ENCODE results near the gene MACROD1. TPM values are rescaled to one million over a fixed set of nuclear protein-coding genes. Genes with fewer than 3 reads are reported as not detected.

The MACROD1 gene
- total RNA-seq, 1 experiment from 2014 or later: 36.9 TPM

DNA sequence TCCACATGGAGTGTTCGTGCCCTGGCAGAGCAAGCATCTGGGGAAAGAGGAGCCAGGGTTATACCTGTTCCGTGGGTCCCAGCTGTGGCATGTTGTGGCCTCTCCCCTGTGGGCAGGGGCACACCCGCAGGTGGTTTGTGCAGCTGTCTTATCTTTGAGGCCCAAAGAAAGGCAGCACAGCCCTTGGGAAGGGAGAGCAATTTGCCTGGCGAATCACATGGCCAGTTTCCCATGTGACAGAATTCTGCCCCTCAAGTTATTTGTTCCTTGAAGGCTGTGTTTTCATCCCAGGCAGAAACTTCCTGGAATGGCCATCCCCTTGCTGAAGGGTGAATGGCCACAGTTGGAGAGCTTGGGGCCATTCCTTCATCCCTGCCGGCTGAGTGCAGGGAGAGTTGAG lies 207.9 kb downstream of the MACROD1 start (continued):
- TF ChIP-seq OVOL2 (CRISPR knock-in tag; IDR thresholded peaks at IDR 0.05; ENCODE audit: borderline replicate concordance): no peak
- no peak for TF ChIP-seq SMAD4 (CRISPR knock-in tag; IDR thresholded peaks at IDR 0.05)

DNA sequence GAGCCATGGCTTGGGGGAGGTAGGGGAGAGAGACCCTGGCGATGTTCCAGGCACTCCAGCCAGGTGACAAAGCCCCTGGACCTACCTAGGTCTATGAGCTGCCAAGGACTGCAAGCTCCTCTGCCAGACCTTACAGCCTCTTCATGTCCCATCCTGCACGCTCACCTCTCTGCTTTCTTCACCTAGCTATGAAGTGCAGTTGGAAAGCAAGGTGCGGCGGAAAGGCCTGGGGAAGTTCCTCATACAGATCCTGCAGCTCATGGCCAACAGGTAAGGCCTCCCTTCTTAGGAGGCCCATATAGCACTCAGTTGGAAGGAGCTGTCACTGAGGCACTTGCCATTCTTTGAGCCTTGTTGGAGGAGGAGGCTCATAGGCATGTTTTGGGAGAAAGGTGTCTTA lies 213.3 kb downstream of the MACROD1 start:
- H3K27ac Mint-ChIP-seq: peak overlapping the region; percentile 81
- CTCF ChIA-PET: interaction anchor here (0.7 to 1.0 kb wide), 6 partner anchors 10 to 136 kb away, joined by 3 to 4 read pairs (median 3); partner anchors contain the start of genes NAA40 and RCOR2
- H3K27me3 Mint-ChIP-seq (ENCODE audit: low read depth): no peaks in the 10 kb centered on the region
- DNase-seq (ENCODE audit: low spot score) (no peak), ATAC-seq (no peak; the same call in 1 of the 2 replicates)
- POLR2A ChIA-PET: no interaction called here
- no peaks in the 10 kb centered on the region for H3K9me3 Mint-ChIP-seq
- H3K4me1 Mint-ChIP-seq: peaks cover 14% of the 10 kb centered on the region
- no peak overlapping the region for H3K4me3 Mint-ChIP-seq
- peaks cover 53% of the 10 kb centered on the region for H3K36me3 Mint-ChIP-seq
- TF ChIP-seq CREM (CRISPR knock-in tag; IDR thresholded peaks at IDR 0.05) (no peak), MXD4 (CRISPR knock-in tag; IDR thresholded peaks at IDR 0.05; ENCODE audit: borderline replicate concordance) (no peak), EMX1 (CRISPR knock-in tag; IDR thresholded peaks at IDR 0.05) (no peak)
- TF ChIP-seq, protein P1, sequence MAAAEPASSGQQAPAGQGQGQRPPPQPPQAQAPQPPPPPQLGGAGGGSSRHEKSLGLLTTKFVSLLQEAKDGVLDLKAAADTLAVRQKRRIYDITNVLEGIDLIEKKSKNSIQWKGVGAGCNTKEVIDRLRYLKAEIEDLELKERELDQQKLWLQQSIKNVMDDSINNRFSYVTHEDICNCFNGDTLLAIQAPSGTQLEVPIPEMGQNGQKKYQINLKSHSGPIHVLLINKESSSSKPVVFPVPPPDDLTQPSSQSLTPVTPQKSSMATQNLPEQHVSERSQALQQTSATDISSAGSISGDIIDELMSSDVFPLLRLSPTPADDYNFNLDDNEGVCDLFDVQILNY (CRISPR knock-in tag; IDR thresholded peaks at IDR 0.05): no peak
- TF ChIP-seq, protein P2, sequence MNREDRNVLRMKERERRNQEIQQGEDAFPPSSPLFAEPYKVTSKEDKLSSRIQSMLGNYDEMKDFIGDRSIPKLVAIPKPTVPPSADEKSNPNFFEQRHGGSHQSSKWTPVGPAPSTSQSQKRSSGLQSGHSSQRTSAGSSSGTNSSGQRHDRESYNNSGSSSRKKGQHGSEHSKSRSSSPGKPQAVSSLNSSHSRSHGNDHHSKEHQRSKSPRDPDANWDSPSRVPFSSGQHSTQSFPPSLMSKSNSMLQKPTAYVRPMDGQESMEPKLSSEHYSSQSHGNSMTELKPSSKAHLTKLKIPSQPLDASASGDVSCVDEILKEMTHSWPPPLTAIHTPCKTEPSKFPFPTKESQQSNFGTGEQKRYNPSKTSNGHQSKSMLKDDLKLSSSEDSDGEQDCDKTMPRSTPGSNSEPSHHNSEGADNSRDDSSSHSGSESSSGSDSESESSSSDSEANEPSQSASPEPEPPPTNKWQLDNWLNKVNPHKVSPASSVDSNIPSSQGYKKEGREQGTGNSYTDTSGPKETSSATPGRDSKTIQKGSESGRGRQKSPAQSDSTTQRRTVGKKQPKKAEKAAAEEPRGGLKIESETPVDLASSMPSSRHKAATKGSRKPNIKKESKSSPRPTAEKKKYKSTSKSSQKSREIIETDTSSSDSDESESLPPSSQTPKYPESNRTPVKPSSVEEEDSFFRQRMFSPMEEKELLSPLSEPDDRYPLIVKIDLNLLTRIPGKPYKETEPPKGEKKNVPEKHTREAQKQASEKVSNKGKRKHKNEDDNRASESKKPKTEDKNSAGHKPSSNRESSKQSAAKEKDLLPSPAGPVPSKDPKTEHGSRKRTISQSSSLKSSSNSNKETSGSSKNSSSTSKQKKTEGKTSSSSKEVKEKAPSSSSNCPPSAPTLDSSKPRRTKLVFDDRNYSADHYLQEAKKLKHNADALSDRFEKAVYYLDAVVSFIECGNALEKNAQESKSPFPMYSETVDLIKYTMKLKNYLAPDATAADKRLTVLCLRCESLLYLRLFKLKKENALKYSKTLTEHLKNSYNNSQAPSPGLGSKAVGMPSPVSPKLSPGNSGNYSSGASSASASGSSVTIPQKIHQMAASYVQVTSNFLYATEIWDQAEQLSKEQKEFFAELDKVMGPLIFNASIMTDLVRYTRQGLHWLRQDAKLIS (CRISPR knock-in tag; IDR thresholded peaks at IDR 0.05; ENCODE audit: borderline replicate concordance): no peak
- TF ChIP-seq, protein P3, sequence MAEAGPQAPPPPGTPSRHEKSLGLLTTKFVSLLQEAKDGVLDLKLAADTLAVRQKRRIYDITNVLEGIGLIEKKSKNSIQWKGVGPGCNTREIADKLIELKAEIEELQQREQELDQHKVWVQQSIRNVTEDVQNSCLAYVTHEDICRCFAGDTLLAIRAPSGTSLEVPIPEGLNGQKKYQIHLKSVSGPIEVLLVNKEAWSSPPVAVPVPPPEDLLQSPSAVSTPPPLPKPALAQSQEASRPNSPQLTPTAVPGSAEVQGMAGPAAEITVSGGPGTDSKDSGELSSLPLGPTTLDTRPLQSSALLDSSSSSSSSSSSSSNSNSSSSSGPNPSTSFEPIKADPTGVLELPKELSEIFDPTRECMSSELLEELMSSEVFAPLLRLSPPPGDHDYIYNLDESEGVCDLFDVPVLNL (CRISPR knock-in tag; IDR thresholded peaks at IDR 0.05; ENCODE audit: borderline replicate concordance, low read depth): no peak
- TF ChIP-seq, protein P4, sequence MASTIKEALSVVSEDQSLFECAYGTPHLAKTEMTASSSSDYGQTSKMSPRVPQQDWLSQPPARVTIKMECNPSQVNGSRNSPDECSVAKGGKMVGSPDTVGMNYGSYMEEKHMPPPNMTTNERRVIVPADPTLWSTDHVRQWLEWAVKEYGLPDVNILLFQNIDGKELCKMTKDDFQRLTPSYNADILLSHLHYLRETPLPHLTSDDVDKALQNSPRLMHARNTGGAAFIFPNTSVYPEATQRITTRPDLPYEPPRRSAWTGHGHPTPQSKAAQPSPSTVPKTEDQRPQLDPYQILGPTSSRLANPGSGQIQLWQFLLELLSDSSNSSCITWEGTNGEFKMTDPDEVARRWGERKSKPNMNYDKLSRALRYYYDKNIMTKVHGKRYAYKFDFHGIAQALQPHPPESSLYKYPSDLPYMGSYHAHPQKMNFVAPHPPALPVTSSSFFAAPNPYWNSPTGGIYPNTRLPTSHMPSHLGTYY (CRISPR knock-in tag; IDR thresholded peaks at IDR 0.05): no peak

DNA sequence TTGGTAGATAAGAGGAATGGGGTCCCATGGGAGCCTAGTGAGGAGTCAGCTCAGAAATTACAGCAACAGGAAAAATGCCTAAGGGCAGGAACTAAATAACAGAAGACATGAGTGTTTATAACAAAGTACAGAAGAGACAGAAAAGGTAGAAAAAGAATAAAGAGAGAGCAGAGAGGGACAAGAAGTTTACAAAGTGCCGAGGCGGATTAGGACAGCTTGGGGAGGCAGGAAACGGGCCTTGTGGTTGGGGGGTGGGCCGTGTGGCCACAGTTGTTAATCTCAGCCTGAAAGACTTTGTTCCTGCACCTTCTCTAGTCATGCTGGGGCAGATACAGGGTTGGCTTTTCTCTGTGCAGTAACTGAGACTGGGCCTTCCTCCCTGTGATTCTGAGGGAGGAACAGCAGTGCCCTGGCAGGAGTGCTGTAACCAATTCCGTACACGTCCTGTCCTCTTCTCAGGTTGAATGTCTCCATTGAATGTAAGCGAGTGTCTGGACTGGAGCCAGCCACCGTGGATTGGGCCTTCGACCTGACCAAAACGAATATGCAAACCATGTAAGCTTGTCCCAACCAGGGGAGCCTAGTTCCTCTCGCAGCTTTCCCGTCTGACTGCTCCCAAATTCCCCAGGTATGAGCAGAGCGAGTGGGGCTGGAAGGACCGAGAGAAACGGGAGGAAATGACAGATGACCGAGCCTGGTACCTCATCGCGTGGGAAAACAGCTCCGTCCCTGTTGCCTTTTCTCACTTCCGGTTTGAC lies 214.0 kb downstream of the MACROD1 start:
- no peak overlapping the region for H3K4me3 Mint-ChIP-seq
- no peaks in the 10 kb centered on the region for H3K27me3 Mint-ChIP-seq (ENCODE audit: low read depth)
- ATAC-seq: peak; percentile 76
- CTCF ChIA-PET: interaction anchor here (0.6 to 1.0 kb wide), 5 partner anchors 13 to 123 kb away, joined by 3 to 4 read pairs (median 3); partner anchors contain the start of genes NAA40 and RCOR2
- POLR2A ChIA-PET: no interaction called here
- peaks cover 14% of the 10 kb centered on the region for H3K4me1 Mint-ChIP-seq
- H3K9me3 Mint-ChIP-seq: no peaks in the 10 kb centered on the region
- peak overlapping the region; percentile 81 for H3K27ac Mint-ChIP-seq
- DNase-seq (ENCODE audit: low spot score): no peak
- peaks cover 59% of the 10 kb centered on the region for H3K36me3 Mint-ChIP-seq
- TF ChIP-seq ZNF423 (CRISPR knock-in tag; IDR thresholded peaks at IDR 0.05) (no peak), JAZF1 (CRISPR knock-in tag; IDR thresholded peaks at IDR 0.05) (no peak), SP1 (CRISPR knock-in tag; conservative IDR thresholded peaks at IDR 0.05) (no peak), ZNF317 (CRISPR knock-in tag; IDR thresholded peaks at IDR 0.05; ENCODE audit: borderline replicate concordance, low read depth) (no peak), ZNF121 (CRISPR knock-in tag; IDR thresholded peaks at IDR 0.05) (no peak), ATF1 (CRISPR knock-in tag; IDR thresholded peaks at IDR 0.05) (no peak), SMAD4 (CRISPR knock-in tag; IDR thresholded peaks at IDR 0.05) (no peak)
- TF ChIP-seq, protein P5, sequence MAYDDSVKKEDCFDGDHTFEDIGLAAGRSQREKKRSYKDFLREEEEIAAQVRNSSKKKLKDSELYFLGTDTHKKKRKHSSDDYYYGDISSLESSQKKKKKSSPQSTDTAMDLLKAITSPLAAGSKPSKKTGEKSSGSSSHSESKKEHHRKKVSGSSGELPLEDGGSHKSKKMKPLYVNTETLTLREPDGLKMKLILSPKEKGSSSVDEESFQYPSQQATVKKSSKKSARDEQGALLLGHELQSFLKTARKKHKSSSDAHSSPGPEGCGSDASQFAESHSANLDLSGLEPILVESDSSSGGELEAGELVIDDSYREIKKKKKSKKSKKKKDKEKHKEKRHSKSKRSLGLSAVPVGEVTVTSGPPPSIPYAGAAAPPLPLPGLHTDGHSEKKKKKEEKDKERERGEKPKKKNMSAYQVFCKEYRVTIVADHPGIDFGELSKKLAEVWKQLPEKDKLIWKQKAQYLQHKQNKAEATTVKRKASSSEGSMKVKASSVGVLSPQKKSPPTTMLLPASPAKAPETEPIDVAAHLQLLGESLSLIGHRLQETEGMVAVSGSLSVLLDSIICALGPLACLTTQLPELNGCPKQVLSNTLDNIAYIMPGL (CRISPR knock-in tag; IDR thresholded peaks at IDR 0.05): no peak
- TF ChIP-seq, protein P6, sequence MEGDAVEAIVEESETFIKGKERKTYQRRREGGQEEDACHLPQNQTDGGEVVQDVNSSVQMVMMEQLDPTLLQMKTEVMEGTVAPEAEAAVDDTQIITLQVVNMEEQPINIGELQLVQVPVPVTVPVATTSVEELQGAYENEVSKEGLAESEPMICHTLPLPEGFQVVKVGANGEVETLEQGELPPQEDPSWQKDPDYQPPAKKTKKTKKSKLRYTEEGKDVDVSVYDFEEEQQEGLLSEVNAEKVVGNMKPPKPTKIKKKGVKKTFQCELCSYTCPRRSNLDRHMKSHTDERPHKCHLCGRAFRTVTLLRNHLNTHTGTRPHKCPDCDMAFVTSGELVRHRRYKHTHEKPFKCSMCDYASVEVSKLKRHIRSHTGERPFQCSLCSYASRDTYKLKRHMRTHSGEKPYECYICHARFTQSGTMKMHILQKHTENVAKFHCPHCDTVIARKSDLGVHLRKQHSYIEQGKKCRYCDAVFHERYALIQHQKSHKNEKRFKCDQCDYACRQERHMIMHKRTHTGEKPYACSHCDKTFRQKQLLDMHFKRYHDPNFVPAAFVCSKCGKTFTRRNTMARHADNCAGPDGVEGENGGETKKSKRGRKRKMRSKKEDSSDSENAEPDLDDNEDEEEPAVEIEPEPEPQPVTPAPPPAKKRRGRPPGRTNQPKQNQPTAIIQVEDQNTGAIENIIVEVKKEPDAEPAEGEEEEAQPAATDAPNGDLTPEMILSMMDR (IDR thresholded peaks at IDR 0.05): no peak
- TF ChIP-seq, protein P7, sequence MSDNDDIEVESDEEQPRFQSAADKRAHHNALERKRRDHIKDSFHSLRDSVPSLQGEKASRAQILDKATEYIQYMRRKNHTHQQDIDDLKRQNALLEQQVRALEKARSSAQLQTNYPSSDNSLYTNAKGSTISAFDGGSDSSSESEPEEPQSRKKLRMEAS (CRISPR knock-in tag; IDR thresholded peaks at IDR 0.05): no peak
- TF ChIP-seq, protein P8, sequence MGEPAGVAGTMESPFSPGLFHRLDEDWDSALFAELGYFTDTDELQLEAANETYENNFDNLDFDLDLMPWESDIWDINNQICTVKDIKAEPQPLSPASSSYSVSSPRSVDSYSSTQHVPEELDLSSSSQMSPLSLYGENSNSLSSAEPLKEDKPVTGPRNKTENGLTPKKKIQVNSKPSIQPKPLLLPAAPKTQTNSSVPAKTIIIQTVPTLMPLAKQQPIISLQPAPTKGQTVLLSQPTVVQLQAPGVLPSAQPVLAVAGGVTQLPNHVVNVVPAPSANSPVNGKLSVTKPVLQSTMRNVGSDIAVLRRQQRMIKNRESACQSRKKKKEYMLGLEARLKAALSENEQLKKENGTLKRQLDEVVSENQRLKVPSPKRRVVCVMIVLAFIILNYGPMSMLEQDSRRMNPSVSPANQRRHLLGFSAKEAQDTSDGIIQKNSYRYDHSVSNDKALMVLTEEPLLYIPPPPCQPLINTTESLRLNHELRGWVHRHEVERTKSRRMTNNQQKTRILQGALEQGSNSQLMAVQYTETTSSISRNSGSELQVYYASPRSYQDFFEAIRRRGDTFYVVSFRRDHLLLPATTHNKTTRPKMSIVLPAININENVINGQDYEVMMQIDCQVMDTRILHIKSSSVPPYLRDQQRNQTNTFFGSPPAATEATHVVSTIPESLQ (CRISPR knock-in tag; IDR thresholded peaks at IDR 0.05): no peak

Measured in WTC11 (cell line).